HepG2 (cell line): ENCODE data around the gene CCT3. TPM values are rescaled to one million over a fixed set of nuclear protein-coding genes. Genes with fewer than 3 reads are reported as not detected.

ENCODE experiments used
- ARNT2 ChIP-seq: sonication (generic); formaldehyde crosslinking; IDR thresholded peaks from 2 replicates; pipeline ENCODE4 v1.8.0; 2022; ENCODE audit warnings: mild to moderate bottlenecking, low read depth, missing genetic modification reagents, moderate library complexity
- CEBPG ChIP-seq: IDR thresholded peaks from 2 replicates; pipeline ENCODE4 v1.6.1; 2016
- HOXA3 ChIP-seq: sonication (generic); formaldehyde crosslinking; IDR thresholded peaks from 2 replicates; pipeline ENCODE4 v1.5.0; 2020; ENCODE audit warnings: missing genetic modification reagents
- IKZF1 ChIP-seq: fragments of 450-650 bp; IDR thresholded peaks from 2 replicates; pipeline ENCODE4 v1.7.1; 2016
- KAT2B ChIP-seq: fragments of 150-350 bp; IDR thresholded peaks from 2 replicates; pipeline ENCODE4 v1.6.1; 2014; ENCODE audit warnings: low read depth, low read length, borderline replicate concordance
- MIER3 ChIP-seq: IDR thresholded peaks from 2 replicates; pipeline ENCODE4 v1.6.1; 2016; ENCODE audit warnings: missing compliant biosample characterization, borderline replicate concordance
- PCBP1 ChIP-seq: fragments of 200-400 bp; formaldehyde crosslinking; IDR thresholded peaks from 2 replicates; pipeline ENCODE4 v1.6.1; 2017; ENCODE audit warnings: mild to moderate bottlenecking, low read depth, low read length, borderline replicate concordance
- POLR2A ChIP-seq, 2 experiments: IDR thresholded peaks; 2 replicates each; pipeline ENCODE4 v1.6.1; 2011; ENCODE audit warnings: low read depth in 2 of 2, low read length in 2 of 2, mild to moderate bottlenecking in 1 of 2, moderate library complexity in 1 of 2; ENCODE audit not compliant: insufficient read depth in 1 of 2
- RARG ChIP-seq: sonication (generic); formaldehyde crosslinking; IDR thresholded peaks from 2 replicates; pipeline ENCODE4 v1.4.0; 2020; ENCODE audit warnings: low read depth, mild to moderate bottlenecking, missing genetic modification reagents
- REPIN1 ChIP-seq: sonication (generic); formaldehyde crosslinking; IDR thresholded peaks from 2 replicates; pipeline ENCODE4 v1.8.0; 2022; ENCODE audit warnings: missing genetic modification reagents, low read depth, mild to moderate bottlenecking, borderline replicate concordance
- TBL1XR1 ChIP-seq: fragments of 150-350 bp; IDR thresholded peaks from 2 replicates; pipeline ENCODE4 v1.6.1; 2014; ENCODE audit warnings: borderline replicate concordance, low read length; ENCODE audit not compliant: partially characterized antibody
- TBX3 ChIP-seq: fragments of 450-650 bp; IDR thresholded peaks from 2 replicates; pipeline ENCODE4 v1.6.1; 2017; ENCODE audit warnings: antibody characterized with exemption, mild to moderate bottlenecking, inconsistent platforms, borderline replicate concordance
- TSC22D2 ChIP-seq: sonication (generic); formaldehyde crosslinking; IDR thresholded peaks from 2 replicates; pipeline ENCODE4 v1.5.1; 2020; ENCODE audit warnings: missing genetic modification reagents, mild to moderate bottlenecking, borderline replicate concordance
- ZKSCAN1 ChIP-seq: fragments of 150-350 bp; IDR thresholded peaks from 2 replicates; pipeline ENCODE4 v1.6.1; 2014; ENCODE audit warnings: low read length
- ZKSCAN5 ChIP-seq: sonication (generic); formaldehyde crosslinking; IDR thresholded peaks from 2 replicates; pipeline ENCODE4 v1.5.1; 2020; ENCODE audit warnings: mild to moderate bottlenecking, missing genetic modification reagents
- ZNF292 ChIP-seq: sonication (generic); formaldehyde crosslinking; IDR thresholded peaks from 2 replicates; pipeline ENCODE4 v1.8.1; 2022; ENCODE audit warnings: mild to moderate bottlenecking, low read depth, missing genetic modification reagents, borderline replicate concordance
- ZNF749 ChIP-seq: sonication (generic); formaldehyde crosslinking; IDR thresholded peaks from 2 replicates; pipeline ENCODE4 v1.8.0; 2022; ENCODE audit warnings: mild to moderate bottlenecking, missing genetic modification reagents, moderate library complexity, borderline replicate concordance
- ZNF784 ChIP-seq: sonication (generic); formaldehyde crosslinking; IDR thresholded peaks from 2 replicates; pipeline ENCODE4 v1.5.1; 2020; ENCODE audit warnings: missing genetic modification reagents, mild to moderate bottlenecking, borderline replicate concordance
- ZNF879 ChIP-seq: sonication (generic); formaldehyde crosslinking; IDR thresholded peaks from 2 replicates; pipeline ENCODE4 v1.8.1; 2023; ENCODE audit warnings: missing genetic modification reagents
- ZSCAN12 ChIP-seq: sonication (generic); formaldehyde crosslinking; IDR thresholded peaks from 2 replicates; pipeline ENCODE4 v1.9.0; 2021; ENCODE audit warnings: mild to moderate bottlenecking, missing genetic modification reagents
- polyA plus RNA-seq, 8 experiments: library from polyadenylated mRNA; depleted of rRNA in 3 of 8; stranded (reverse) in 7 of 8; unstranded in 1 of 8; fragments of >200 nt; fragmentation: Illumina TruSeq in 4 of 8; extraction: Trizol in 4 of 8; gene quantifications; 2 replicates each; pipeline versions ENCODE4 v1.2.1 to v1.2.3, GENCODE V29; 2011 to 2016; ENCODE audit warnings: low read depth in 4 of 8, missing spikeins in 1 of 8, mixed read lengths in 1 of 8; ENCODE audit not compliant: insufficient read depth in 1 of 8
- total RNA-seq, 5 experiments: library from RNA; depleted of rRNA; stranded (reverse); fragments of >200 nt; fragmentation: Illumina TruSeq; extraction: Trizol; gene quantifications; 2 replicates each; pipeline ENCODE4 v1.2.3, GENCODE V29; 2016; ENCODE audit warnings: low read depth in 1 of 5
- TF ChIP-seq, protein P1 (sequence below): sonication (generic); formaldehyde crosslinking; IDR thresholded peaks from 2 replicates; pipeline ENCODE4 v1.8.0; 2022; ENCODE audit warnings: mild to moderate bottlenecking, missing genetic modification reagents; ENCODE audit not compliant: insufficient replicate concordance
- TF ChIP-seq, protein P2 (sequence below): IDR thresholded peaks from 2 replicates; pipeline ENCODE4 v1.6.1; 2018; ENCODE audit warnings: missing genetic modification reagents
- TF ChIP-seq, protein P3 (sequence below): IDR thresholded peaks from 2 replicates; pipeline ENCODE4 v1.6.1; 2018; ENCODE audit warnings: missing genetic modification reagents, mild to moderate bottlenecking, missing compliant biosample characterization
- TF ChIP-seq, protein P4 (sequence below): sonication (generic); formaldehyde crosslinking; IDR thresholded peaks from 2 replicates; pipeline ENCODE4 v1.4.0; 2020; ENCODE audit warnings: missing genetic modification reagents, borderline replicate concordance

Gene CCT3
- total and polyA plus RNA-seq, 2 of the 13 experiments (the other 11 are each of a cell fraction or from before 2014, with no cell fraction given): 319 to 615 TPM

DNA sequence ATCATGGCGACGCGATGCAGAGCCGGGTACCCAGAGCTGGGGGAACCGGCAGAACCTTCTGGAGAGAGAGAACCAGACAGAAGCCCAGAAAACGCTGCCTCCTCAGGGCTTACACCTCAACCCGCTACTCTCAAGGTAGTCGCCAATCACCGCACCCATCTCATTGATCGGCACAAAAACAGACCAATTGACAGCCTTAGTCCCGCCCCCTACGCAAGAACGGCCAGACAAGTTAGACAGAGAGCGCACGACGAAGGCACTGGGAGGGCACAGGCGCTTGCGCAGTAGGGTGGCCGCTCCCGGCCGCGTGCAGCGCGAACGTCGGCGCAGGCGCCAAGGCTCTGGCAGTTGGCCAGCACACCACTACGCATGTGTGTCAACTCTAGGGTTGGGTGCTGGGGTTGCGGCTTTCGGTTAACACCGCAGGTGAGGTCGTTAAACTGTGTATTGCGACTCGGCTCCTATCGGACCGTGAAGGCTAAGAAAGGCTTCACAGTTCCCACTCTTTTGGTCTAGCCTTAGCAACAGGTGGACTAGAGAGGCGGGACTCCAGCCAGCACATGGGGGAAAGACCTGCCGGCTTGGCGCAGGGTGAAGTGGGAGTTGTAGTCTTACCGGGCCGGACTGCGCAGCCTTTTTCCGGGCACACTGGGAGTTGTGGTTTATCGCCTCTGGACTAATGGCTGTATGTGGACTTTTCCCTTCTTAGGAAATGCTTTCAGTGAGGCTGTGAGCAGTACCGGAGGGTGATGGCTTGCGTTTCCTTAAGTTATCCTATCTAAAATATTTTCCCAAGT, at the start of gene CCT3, which contains the start of gene TSACC (continued):
- TF ChIP-seq, protein P1, sequence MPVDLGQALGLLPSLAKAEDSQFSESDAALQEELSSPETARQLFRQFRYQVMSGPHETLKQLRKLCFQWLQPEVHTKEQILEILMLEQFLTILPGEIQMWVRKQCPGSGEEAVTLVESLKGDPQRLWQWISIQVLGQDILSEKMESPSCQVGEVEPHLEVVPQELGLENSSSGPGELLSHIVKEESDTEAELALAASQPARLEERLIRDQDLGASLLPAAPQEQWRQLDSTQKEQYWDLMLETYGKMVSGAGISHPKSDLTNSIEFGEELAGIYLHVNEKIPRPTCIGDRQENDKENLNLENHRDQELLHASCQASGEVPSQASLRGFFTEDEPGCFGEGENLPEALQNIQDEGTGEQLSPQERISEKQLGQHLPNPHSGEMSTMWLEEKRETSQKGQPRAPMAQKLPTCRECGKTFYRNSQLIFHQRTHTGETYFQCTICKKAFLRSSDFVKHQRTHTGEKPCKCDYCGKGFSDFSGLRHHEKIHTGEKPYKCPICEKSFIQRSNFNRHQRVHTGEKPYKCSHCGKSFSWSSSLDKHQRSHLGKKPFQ: no peak
- no peak for TF ChIP-seq ARNT2 (CRISPR knock-in tag)
- TF ChIP-seq ZNF749: no peak
- TF ChIP-seq, protein P2, sequence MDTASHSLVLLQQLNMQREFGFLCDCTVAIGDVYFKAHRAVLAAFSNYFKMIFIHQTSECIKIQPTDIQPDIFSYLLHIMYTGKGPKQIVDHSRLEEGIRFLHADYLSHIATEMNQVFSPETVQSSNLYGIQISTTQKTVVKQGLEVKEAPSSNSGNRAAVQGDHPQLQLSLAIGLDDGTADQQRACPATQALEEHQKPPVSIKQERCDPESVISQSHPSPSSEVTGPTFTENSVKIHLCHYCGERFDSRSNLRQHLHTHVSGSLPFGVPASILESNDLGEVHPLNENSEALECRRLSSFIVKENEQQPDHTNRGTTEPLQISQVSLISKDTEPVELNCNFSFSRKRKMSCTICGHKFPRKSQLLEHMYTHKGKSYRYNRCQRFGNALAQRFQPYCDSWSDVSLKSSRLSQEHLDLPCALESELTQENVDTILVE (CRISPR knock-in tag): peak; percentile 27; the same call in 1 of the 2 replicates
- no peak for TF ChIP-seq KAT2B
- TF ChIP-seq PCBP1: no peak
- no peak for TF ChIP-seq TBL1XR1
- peak; percentile 7; the same call in 1 of the 2 replicates for TF ChIP-seq MIER3 (CRISPR knock-in tag)
- no peak for TF ChIP-seq ZKSCAN5 (CRISPR knock-in tag)
- TF ChIP-seq IKZF1: no peak
- TF ChIP-seq TBX3: no peak
- TF ChIP-seq ZNF292 (CRISPR knock-in tag): no peak
- TF ChIP-seq POLR2A (IDR thresholded peaks at IDR 0.05; ENCODE audit: insufficient read depth in 1 of 2, low read depth in 2 of 2, low read length in 2 of 2): peak; percentile 78 to 88
- TF ChIP-seq, protein P3, sequence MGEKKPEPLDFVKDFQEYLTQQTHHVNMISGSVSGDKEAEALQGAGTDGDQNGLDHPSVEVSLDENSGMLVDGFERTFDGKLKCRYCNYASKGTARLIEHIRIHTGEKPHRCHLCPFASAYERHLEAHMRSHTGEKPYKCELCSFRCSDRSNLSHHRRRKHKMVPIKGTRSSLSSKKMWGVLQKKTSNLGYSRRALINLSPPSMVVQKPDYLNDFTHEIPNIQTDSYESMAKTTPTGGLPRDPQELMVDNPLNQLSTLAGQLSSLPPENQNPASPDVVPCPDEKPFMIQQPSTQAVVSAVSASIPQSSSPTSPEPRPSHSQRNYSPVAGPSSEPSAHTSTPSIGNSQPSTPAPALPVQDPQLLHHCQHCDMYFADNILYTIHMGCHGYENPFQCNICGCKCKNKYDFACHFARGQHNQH: no peak
- TF ChIP-seq REPIN1 (CRISPR knock-in tag): peak; percentile 64; the same call in 1 of the 2 replicates
- TF ChIP-seq ZNF879 (CRISPR knock-in tag): no peak
- no peak for TF ChIP-seq ZSCAN12
- TF ChIP-seq HOXA3 (CRISPR knock-in tag): peak; percentile 58
- no peak for TF ChIP-seq ZKSCAN1
- TF ChIP-seq, protein P4, sequence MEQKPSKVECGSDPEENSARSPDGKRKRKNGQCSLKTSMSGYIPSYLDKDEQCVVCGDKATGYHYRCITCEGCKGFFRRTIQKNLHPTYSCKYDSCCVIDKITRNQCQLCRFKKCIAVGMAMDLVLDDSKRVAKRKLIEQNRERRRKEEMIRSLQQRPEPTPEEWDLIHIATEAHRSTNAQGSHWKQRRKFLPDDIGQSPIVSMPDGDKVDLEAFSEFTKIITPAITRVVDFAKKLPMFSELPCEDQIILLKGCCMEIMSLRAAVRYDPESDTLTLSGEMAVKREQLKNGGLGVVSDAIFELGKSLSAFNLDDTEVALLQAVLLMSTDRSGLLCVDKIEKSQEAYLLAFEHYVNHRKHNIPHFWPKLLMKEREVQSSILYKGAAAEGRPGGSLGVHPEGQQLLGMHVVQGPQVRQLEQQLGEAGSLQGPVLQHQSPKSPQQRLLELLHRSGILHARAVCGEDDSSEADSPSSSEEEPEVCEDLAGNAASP (CRISPR knock-in tag): peak; percentile 21; the same call in 1 of the 2 replicates
- no peak for TF ChIP-seq TSC22D2 (CRISPR knock-in tag)
- TF ChIP-seq CEBPG (CRISPR knock-in tag): peak; percentile 20
- TF ChIP-seq ZNF784 (CRISPR knock-in tag): no peak
- no peak for TF ChIP-seq RARG
